Kidney epithelial cell (primary cell): ENCODE measurements around the gene GABRB1. TPM values are rescaled to one million over a fixed set of nuclear protein-coding genes. Genes with fewer than 3 reads are reported as not detected.

Source experiments
- DNase-seq: peaks from one replicate; pipeline ENCODE4 v3.0.0-alpha.2; 2010; ENCODE audit warnings: low read depth
- H3K27me3 ChIP-seq: 2 replicates; pipeline ENCODE4 v1.6.0; 2011; ENCODE audit warnings: low read length; ENCODE audit not compliant: control insufficient read depth, insufficient read depth
- H3K36me3 ChIP-seq: 2 replicates; pipeline ENCODE4 v1.5.1; 2011; ENCODE audit warnings: low read length; ENCODE audit not compliant: control insufficient read depth, insufficient read depth
- H3K4me3 ChIP-seq: 2 replicates; pipeline ENCODE4 v1.5.1; 2011; ENCODE audit warnings: low read depth, mild to moderate bottlenecking, control low read depth, low read length
- CTCF ChIP-seq: IDR thresholded peaks from 2 replicates; pipeline ENCODE4 v1.5.1; 2011; ENCODE audit warnings: mild to moderate bottlenecking, moderate library complexity, low read length, control low read depth, inconsistent platforms; ENCODE audit not compliant: insufficient read depth, poor library complexity, severe bottlenecking
- total RNA-seq: library from RNA; depleted of rRNA; stranded (reverse); fragments of >200 nt; gene quantifications from 2 replicates; pipeline ENCODE4 v1.2.3, GENCODE V29; 2015

Gene GABRB1
- total RNA-seq, 1 donor from 2014 or later: not detected

GRCh38 chr4:47012676-47013075, 18.7 kb upstream of the GABRB1 start:
- TF ChIP-seq CTCF: no peak
- no peak overlapping the region for H3K4me3 ChIP-seq
- no peaks in the 10 kb centered on the region for H3K36me3 ChIP-seq
- peak; percentile 14 for DNase-seq
- no peaks in the 10 kb centered on the region for H3K27me3 ChIP-seq

GRCh38 chr4:47013373-47013772, 18.0 kb upstream of the GABRB1 start:
- no peaks in the 10 kb centered on the region for H3K27me3 ChIP-seq
- no peak for TF ChIP-seq CTCF
- DNase-seq: no peak
- H3K36me3 ChIP-seq: no peaks in the 10 kb centered on the region
- no peak overlapping the region for H3K4me3 ChIP-seq

- Histone ChIP-seq H3K27me3 (no peaks in the 10 kb centered on the region), H3K4me3 (no peak overlapping the region), H3K36me3 (no peaks in the 10 kb centered on the region)
- TF ChIP-seq CTCF: no peak
- no peak for DNase-seq
Measured at GRCh38 chr4:47017081-47017480, 14.3 kb upstream of the GABRB1 start.

- no peaks in the 10 kb centered on the region for H3K27me3 ChIP-seq
- TF ChIP-seq CTCF: no peak
- no peak for DNase-seq
- no peak overlapping the region for H3K4me3 ChIP-seq
- H3K36me3 ChIP-seq: no peaks in the 10 kb centered on the region
Measured at GRCh38 chr4:47017494-47017893, 13.9 kb upstream of the GABRB1 start.

GRCh38 chr4:47031751-47032404, 511 bp downstream of the GABRB1 start:
- DNase-seq: no peak
- Histone ChIP-seq H3K36me3 (no peaks in the 10 kb centered on the region), H3K27me3 (peaks cover 5% of the 10 kb centered on the region), H3K4me3 (peak overlapping the region; percentile 48)
- TF ChIP-seq CTCF: no peak
